ENCODE measurements around the gene TARBP2. TPM values are rescaled to one million over a fixed set of nuclear protein-coding genes. Genes with fewer than 3 reads are reported as not detected.
"Not testable (repeated sequence)": the region's sequence is repeated elsewhere in the genome, so short reads cannot be mapped to it uniquely, and the experiment has no call there.

The TARBP2 gene
- total RNA-seq, 2 experiments from 2014 or later, result 27.5 to 29.7 TPM

DNA sequence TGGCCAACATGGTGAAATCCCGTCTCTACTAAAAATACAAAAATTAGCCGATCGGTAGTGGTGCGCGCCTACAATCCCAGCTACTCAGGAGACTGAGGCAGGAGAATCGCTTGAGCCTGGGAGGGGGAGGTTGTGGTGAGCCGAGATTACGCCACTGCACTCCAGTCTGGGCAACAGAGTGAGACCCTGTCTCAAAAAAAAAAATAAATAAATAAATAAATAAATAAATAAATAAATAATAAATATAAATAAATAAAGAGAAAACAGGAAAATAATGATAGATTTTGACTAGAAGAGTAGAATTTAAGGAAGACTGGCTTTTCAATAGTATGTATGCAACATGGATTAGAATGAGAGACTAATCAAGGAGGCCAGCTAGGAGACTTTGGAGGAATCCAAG lies 49.0 kb downstream of the TARBP2 start:
- H3K4me3 Mint-ChIP-seq; DNase-seq; intact Hi-C loops (cut with micrococcal nuclease); H3K27ac Mint-ChIP-seq; H3K27me3 Mint-ChIP-seq; H3K4me1 Mint-ChIP-seq (ENCODE audit: low read depth); H3K36me3 Mint-ChIP-seq; H3K9me3 Mint-ChIP-seq; POLR2A ChIA-PET: not testable (repeated sequence)
- CTCF ChIA-PET, result interaction anchor here (1.1 kb wide), 1 partner anchor 129 kb away, joined by 5 read pairs; no protein-coding TSS in a partner anchor

DNA sequence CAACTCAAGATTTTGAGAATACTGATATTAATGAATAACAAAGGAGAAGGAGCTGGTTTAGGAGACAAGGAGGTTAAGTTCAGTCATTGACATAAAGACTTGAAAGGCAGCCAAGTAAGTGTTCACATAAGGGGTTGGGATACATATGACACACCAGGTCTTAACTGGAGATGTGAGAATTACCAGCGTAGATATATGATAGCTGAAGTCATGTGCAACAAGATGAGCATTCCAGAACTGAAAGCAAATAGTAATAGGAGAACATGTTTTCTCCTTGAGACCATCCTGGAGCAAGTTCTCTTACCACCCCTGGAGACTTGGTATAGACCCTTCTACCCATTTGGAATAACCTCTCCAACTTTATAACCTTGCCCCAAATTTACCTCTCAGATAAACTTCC lies 49.5 kb downstream of the TARBP2 start:
- no peaks in the 10 kb centered on the region for H3K9me3 Mint-ChIP-seq
- intact Hi-C loops (cut with micrococcal nuclease), result no loop called here
- H3K4me3 Mint-ChIP-seq, result no peak overlapping the region
- POLR2A ChIA-PET, result no interaction called here
- peaks cover 5% of the 10 kb centered on the region for H3K36me3 Mint-ChIP-seq
- H3K27me3 Mint-ChIP-seq, result no peaks in the 10 kb centered on the region
- no peak for DNase-seq
- H3K4me1 Mint-ChIP-seq (ENCODE audit: low read depth), result peaks cover 4% of the 10 kb centered on the region
- CTCF ChIA-PET, result interaction anchor here (1.1 to 1.8 kb wide), 2 partner anchors 125 to 130 kb away, joined by 5 to 7 read pairs; partner anchors contain the start of gene ATP5MC2
- no peak overlapping the region for H3K27ac Mint-ChIP-seq

DNA sequence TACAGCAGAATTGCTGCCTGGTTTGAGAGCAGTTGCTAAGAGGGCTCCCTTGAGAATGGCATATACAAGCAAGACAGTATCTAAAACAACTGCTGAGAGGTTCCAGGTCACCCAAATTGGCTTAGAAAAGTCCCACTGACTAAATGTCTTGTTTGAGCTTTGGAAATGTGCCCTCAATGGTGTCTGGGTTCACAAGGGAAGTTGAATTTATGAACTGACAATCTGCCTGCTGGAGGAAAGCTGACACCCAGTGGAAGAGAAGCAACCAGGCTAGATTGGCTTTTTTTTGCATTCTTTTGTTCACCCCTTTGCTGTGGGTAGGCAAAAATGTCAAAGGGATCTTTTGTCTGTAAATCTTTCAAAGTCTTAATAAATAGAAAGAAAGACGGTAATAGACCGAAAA lies 50.8 kb downstream of the TARBP2 start:
- H3K4me1 Mint-ChIP-seq (ENCODE audit: low read depth), result peaks cover 4% of the 10 kb centered on the region
- H3K27ac Mint-ChIP-seq, result no peak overlapping the region
- ChIA-PET CTCF (interaction anchor here (0.7 to 1.8 kb wide), 3 partner anchors 9 to 124 kb away, joined by 3 to 8 read pairs (median 7); partner anchors contain the start of gene ATP5MC2), POLR2A (no interaction called here)
- peaks cover 5% of the 10 kb centered on the region for H3K36me3 Mint-ChIP-seq
- intact Hi-C loops (cut with micrococcal nuclease), result no loop called here
- no peak overlapping the region for H3K4me3 Mint-ChIP-seq
- H3K9me3 Mint-ChIP-seq, result no peaks in the 10 kb centered on the region
- no peak for DNase-seq
- no peaks in the 10 kb centered on the region for H3K27me3 Mint-ChIP-seq

DNA sequence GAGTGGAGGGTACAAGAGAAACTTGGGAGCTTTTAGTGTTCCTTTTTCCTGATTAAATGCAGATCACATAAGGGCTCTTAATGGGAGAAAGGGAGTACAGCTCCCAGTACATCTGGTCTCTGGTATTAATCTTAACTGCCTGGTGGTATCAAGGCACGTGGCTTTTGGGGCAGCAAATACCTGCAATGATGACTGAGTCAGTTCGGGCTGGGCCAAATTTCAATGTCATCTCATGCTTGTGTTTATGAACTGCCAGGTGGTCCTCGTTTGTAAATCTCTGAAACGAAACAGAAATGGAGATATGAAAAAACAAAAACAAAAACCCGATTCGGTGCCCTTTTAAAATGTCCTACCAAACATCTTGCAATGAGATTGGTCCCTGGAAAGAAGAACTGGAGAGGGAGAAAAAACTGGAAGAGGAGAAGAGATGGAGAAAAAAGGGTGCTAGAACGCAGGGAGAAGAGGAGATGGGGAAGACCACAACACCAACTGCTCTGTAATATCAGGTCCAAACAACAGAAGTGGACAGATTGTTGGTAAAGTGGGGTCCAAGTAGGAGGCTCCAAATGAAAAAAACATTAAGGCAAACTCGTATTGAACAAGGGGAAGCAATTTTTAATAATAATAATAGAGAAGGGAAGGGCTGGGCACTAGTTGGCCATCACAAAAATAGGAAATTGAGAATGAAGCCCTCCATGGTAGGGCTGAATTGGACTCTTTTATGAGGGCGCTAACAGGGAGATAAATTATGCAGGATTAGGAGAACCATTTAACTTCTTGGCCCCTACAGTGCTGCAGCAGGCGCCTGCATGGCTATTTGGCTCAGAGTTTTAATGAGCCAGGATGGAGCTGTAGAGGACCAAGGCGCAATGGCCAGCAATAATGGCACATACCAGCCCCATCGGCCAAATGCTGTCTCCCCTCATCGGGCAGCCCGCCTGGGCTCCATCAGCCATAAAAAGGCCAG lies 51.6 kb downstream of the TARBP2 start:
- intact Hi-C loops (cut with micrococcal nuclease), result no loop called here

More for the DNA sequence above, 51.6 kb downstream of the TARBP2 start:
- no peak for DNase-seq
- CTCF ChIA-PET, result interaction anchor here (0.7 to 1.8 kb wide), 3 partner anchors 9 to 123 kb away, joined by 3 to 8 read pairs (median 7); partner anchors contain the start of gene ATP5MC2
- Mint-ChIP-seq H3K4me3 (no peak overlapping the region), H3K27ac (no peak overlapping the region), H3K27me3 (no peaks in the 10 kb centered on the region), H3K4me1 (ENCODE audit: low read depth) (peaks cover 4% of the 10 kb centered on the region), H3K9me3 (no peaks in the 10 kb centered on the region), H3K36me3 (peaks cover 5% of the 10 kb centered on the region)
- POLR2A ChIA-PET, result interaction anchor here (0.9 kb wide), 1 partner anchor 10 kb away, joined by 3 read pairs; no protein-coding TSS in a partner anchor

Other genes starting within 250 kb of the TARBP2 start
- gene ESPL1, start 233.0 kb upstream of the TARBP2 start, total RNA-seq, result 10 to 100 TPM; 70.0 to 77.2 TPM
- 100 to 1,000 TPM; 354 to 359 TPM for gene PFDN5, start 205.7 kb upstream of the TARBP2 start, total RNA-seq
- 10 to 100 TPM; 77.9 to 82.5 TPM for gene MYG1, start 201.6 kb upstream of the TARBP2 start, total RNA-seq
- 10 to 100 TPM; 74.5 to 80.7 TPM for gene AAAS, start 179.7 kb upstream of the TARBP2 start, total RNA-seq
- not detected for gene SP7, start 164.9 kb upstream of the TARBP2 start, total RNA-seq
- 10 to 100 TPM; 66.1 to 72.8 TPM for gene SP1, start 121.1 kb upstream of the TARBP2 start, total RNA-seq
- not detected for gene AMHR2, start 77.4 kb upstream of the TARBP2 start, total RNA-seq
- 100 to 1,000 TPM; 218 to 221 TPM for gene PRR13, start 59.5 kb upstream of the TARBP2 start, total RNA-seq
- gene PCBP2, start 49.2 kb upstream of the TARBP2 start, total RNA-seq, result 100 to 1,000 TPM; 897 to 926 TPM
- 10 to 100 TPM; 13.0 to 14.7 TPM for gene MAP3K12, start 1.8 kb upstream of the TARBP2 start, total RNA-seq
- under 1 TPM in 1 of 2 experiments, not detected in 1; 0.58 TPM for gene NPFF, start 6.2 kb downstream of the TARBP2 start, total RNA-seq
- gene ATF7, start 125.1 kb downstream of the TARBP2 start, total RNA-seq, result 10 to 100 TPM; 19.3 to 20.7 TPM
- gene ATP5MC2, start 174.8 kb downstream of the TARBP2 start, total RNA-seq, result 100 to 1,000 TPM; 378 TPM
- 10 to 100 TPM; 21.2 to 23.7 TPM for gene CALCOCO1, start 226.2 kb downstream of the TARBP2 start, total RNA-seq

All from activated CD4-positive, alpha-beta memory T cell treated with anti-CD3 and anti-CD28 coated beads for 36 hours (primary cell).